ENCODE data around the gene CCDC183.
A peak's percentile ranks its signal among the peaks of the same experiment; 100 is the strongest.
"Not testable (repeated sequence)": the region's sequence is repeated elsewhere in the genome, so short reads cannot be mapped to it uniquely, and the experiment has no call there.

The CCDC183 gene

DNA sequence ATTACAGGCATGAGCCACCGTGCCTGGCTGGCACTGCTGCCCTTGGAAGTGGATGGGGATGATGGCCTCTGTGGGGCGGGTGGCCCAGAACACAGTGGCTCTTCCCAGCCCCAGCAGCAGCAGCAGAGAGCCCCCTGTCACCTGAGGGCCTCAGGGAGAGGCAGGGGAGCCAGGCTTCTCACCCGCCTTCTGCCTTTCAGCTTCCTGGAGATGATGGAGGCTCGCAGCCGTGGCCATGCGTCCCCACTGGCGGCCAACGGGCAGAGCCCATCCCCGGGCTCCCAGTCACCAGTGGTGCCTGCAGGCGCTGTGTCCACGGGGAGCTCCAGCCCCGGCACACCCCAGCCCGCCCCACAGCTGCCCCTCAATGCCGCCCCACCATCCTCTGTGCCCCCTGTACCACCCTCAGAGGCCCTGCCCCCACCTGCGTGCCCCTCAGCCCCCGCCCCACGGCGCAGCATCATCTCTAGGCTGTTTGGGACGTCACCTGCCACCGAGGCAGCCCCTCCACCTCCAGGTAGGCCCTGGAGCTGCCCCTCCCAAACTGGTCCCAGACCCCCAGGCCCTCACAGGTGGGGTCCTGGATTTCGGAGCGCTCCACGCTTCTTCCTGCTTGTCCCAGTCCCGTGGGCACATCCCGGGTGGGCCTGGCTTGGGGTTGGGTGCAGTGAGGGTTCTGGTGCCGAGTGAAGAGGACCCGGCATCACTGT is 41.2 kb downstream of the CCDC183 start:
- H3K4me3 ChIP-seq (ENCODE audit: control insufficient read depth, low read depth, low read length), result no peak overlapping the region
- TF ChIP-seq, protein P1, sequence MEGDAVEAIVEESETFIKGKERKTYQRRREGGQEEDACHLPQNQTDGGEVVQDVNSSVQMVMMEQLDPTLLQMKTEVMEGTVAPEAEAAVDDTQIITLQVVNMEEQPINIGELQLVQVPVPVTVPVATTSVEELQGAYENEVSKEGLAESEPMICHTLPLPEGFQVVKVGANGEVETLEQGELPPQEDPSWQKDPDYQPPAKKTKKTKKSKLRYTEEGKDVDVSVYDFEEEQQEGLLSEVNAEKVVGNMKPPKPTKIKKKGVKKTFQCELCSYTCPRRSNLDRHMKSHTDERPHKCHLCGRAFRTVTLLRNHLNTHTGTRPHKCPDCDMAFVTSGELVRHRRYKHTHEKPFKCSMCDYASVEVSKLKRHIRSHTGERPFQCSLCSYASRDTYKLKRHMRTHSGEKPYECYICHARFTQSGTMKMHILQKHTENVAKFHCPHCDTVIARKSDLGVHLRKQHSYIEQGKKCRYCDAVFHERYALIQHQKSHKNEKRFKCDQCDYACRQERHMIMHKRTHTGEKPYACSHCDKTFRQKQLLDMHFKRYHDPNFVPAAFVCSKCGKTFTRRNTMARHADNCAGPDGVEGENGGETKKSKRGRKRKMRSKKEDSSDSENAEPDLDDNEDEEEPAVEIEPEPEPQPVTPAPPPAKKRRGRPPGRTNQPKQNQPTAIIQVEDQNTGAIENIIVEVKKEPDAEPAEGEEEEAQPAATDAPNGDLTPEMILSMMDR (conservative IDR thresholded peaks at IDR 0.05; ENCODE audit: control insufficient read depth, insufficient read depth, low read depth, low read length), result no peak
- DNase-seq (ENCODE audit: low read depth), result no peak

DNA sequence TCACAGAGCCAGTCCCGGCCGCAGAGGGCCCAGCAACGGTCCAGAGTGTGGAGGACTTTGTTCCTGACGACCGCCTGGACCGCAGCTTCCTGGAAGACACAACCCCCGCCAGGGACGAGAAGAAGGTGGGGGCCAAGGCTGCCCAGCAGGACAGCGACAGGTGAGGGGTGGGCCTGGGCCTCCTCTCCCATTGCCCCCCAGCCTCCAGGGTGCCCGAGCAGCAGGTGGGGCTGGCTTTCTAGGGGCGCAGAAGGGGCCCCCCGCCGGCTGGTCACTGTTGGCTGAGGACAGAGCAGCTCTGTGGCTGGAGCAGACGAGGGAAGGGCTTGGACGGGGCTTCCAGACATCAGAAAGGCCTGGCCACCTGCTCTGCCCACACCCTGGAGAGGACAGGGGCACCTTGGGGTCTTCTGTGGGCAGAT is 41.7 kb downstream of the CCDC183 start:
- not testable (repeated sequence) for H3K4me3 ChIP-seq (ENCODE audit: control insufficient read depth, low read depth, low read length); DNase-seq (ENCODE audit: low read depth)

DNA sequence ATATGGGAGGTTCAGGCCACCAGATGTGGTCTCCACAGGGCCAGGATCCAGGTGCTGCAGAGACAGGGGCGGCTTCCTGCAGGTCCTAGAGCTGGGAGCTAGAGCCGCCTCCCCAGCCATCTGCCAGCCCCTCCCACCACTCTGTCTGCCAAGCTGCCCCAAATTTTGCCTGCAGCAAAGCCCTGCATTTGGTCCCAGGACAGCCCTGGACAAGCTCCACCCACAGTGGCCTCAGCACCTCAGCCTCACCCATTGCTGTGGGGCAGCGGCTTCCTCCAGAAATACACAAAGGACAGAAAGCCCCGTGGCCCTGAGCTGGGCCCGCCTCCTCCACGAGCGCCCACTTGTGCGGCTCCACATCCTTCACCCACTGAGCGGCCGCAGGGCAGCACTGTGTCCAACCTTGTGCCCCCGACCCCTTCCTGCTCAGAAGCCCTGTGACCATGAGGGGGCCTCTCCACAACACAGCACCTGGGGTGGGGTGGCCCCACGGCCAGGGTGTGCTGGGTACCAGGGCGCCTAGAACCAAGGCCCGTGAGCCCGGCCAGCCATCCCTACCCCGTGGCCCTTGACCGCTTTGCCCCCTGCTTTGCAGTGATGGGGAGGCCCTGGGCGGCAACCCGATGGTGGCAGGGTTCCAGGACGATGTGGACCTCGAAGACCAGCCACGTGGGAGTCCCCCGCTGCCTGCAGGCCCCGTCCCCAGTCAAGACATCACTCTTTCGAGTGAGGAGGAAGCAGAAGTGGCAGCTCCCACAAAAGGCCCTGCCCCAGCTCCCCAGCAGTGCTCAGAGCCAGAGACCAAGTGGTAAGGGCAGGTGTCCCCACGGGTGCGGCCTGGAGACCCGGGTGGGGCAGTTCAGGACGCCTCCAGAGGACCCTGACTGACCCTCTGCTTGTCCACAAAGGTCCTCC is 42.4 kb downstream of the CCDC183 start:
- TF ChIP-seq, protein P1 (conservative IDR thresholded peaks at IDR 0.05; ENCODE audit: control insufficient read depth, insufficient read depth, low read depth, low read length), result no peak
- DNase-seq (ENCODE audit: low read depth), result no peak
- H3K4me3 ChIP-seq (ENCODE audit: control insufficient read depth, low read depth, low read length), result no peak overlapping the region

DNA sequence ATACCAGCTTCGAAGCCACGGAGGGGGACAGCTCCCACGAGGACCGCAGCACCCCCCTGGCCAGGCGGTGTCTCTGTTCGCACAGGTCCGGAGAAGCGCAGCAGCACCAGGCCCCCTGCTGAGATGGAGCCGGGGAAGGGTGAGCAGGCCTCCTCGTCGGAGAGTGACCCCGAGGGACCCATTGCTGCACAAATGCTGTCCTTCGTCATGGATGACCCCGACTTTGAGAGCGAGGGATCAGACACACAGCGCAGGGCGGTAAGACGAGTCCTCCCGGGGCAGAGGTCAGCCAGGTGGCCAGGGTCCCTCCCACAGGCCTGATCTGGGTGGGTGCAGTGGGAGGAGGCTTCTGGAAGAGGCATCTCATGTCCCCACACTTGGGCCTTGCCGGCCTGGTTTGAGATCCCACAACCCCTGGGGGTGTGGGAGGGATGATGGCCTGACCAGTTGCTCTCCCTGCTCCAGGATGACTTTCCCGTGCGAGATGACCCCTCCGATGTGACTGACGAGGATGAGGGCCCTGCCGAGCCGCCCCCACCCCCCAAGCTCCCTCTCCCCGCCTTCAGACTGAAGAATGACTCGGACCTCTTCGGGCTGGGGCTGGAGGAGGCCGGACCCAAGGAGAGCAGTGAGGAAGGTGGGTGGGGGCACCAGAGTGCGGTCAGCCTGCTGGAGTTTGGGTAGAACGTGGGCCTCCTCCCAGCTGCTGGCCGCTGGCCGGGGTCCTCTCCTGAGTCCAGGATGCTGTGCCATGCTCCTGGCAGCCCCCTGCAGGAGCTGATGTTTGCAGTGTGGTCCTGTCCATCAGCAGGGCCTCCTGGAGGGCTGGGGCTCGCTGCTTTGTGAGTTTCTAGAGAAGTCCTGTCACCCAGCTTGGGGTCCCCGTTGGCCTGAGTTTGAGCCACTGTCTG is 43.3 kb downstream of the CCDC183 start:
- TF ChIP-seq, protein P1 (conservative IDR thresholded peaks at IDR 0.05; ENCODE audit: control insufficient read depth, insufficient read depth, low read depth, low read length), result no peak
- no peak for DNase-seq (ENCODE audit: low read depth)
- no peak overlapping the region for H3K4me3 ChIP-seq (ENCODE audit: control insufficient read depth, low read depth, low read length)

DNA sequence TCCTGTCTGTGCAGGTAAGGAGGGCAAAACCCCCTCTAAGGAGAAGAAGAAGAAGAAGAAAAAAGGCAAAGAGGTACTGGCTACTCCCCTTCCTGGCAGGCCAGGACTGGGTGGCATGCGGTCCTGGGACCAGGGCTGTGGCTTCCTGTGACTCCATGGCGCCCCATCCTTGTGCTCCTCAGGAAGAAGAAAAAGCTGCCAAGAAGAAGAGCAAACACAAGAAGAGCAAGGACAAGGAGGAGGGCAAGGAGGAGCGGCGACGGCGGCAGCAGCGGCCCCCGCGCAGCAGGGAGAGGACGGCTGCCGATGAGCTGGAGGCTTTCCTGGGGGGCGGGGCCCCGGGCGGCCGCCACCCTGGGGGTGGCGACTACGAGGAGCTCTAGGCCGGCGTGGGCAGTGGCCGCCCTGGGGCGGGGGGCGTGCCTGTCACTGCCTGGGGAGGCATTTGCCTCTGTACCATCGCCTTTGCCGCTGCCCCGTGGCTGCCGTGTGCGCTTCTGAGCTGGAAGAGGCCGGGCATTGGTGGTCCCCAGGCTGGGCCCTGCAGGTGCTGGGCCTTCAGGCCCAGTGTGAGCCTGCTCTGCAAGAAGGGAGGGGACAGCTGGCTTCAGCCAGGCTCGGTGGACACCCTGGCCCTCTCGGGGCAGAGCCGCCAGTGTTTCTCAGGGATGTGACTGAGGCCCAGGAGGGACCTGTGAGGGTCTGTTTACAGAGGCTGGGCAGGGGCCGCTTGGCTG is 44.2 kb downstream of the CCDC183 start:
- TF ChIP-seq, protein P1 (conservative IDR thresholded peaks at IDR 0.05; ENCODE audit: control insufficient read depth, insufficient read depth, low read depth, low read length), result no peak
- H3K4me3 ChIP-seq (ENCODE audit: control insufficient read depth, low read depth, low read length), result no peak overlapping the region
- no peak for DNase-seq (ENCODE audit: low read depth)

DNA sequence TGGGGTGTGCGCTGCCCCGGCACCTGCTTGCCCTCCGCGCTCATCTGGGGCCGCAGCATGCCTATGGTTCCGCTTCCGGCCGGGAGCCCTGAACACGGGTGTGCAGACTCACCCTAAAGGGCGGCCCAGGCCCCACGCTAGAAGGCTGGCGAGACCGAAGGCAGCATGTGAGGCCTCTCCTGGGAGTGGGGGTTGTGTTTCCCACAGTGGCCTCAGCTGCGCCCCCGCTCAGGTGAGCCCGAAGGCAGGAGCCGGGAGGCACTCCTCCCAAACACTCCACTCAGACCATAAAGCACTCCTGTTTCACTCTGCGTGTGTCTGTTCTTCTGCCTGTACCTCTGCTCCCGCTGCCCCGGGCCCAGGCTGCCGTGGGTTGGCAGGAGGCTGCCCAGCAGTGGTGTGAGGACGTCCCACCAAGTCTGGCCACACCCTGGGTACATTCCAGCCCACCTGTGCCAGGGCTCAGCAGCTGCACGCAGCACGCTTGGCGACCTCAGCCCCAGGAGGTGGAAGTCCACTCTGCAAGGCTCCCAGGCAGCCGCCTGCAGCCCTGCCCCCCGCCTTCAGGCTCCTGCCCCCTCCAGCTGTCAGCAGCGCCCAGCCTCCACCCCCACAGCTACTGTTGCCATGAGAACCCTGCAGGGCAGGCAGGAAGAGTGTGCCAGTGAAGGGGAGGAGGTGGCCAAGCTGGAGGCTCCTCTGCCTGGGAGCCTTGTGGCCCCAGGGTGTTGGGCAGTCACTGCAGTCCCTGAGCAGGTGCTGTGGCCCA is 44.9 kb downstream of the CCDC183 start:
- no peak overlapping the region for H3K4me3 ChIP-seq (ENCODE audit: control insufficient read depth, low read depth, low read length)
- TF ChIP-seq, protein P1 (conservative IDR thresholded peaks at IDR 0.05; ENCODE audit: control insufficient read depth, insufficient read depth, low read depth, low read length), result no peak
- peak; percentile 37 for DNase-seq (ENCODE audit: low read depth)

DNA sequence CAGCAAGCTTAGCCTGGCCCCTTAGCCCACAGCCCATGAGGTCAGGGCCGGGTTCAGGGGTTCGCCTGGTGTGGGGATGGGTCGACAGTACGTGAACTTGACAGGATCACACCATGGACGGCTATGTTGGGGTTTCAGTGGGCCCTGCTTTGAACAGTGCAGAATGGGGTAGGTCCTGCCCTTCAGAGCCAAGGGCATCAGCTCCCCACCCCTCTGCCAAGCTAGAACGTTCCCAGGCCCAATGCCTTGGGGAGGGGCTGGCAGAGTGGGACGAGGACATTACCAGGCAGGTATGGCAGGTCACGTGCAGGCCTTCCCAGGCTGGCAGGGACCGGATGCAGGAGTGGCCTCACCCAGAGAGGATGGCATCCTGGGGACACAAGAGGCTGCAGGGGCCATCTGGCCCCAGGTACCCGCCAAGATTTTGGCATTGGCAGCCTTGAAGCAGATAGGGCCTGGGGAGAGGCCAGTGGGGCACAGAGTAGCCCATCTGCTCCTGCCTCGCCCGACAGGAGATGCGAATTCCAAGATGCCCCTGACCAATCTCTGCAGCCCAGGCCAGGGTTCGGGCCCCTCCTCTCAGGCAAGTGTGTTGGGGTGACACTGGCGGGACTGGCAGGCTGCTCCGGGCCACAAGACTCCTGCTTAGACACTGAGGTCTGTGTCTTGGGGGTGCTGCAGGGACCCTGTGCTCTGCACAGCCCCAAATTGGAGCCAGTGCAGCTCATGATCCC is 45.7 kb downstream of the CCDC183 start:
- DNase-seq (ENCODE audit: low read depth); H3K4me3 ChIP-seq (ENCODE audit: control insufficient read depth, low read depth, low read length): not testable (repeated sequence)
